GM12801 (cell line): ENCODE measurements around the gene NAGPA.

ENCODE experiments used
- CTCF ChIP-seq: IDR thresholded peaks from one replicate; pipeline ENCODE4 v1.5.1; 2011; ENCODE audit warnings: control low read depth; ENCODE audit not compliant: insufficient read length; ENCODE audit errors: extremely low read depth

NAGPA gene

GRCh38 chr16:5056352-5056751 lies 22.6 kb upstream of the NAGPA start:
- no peak for TF ChIP-seq CTCF

DNA sequence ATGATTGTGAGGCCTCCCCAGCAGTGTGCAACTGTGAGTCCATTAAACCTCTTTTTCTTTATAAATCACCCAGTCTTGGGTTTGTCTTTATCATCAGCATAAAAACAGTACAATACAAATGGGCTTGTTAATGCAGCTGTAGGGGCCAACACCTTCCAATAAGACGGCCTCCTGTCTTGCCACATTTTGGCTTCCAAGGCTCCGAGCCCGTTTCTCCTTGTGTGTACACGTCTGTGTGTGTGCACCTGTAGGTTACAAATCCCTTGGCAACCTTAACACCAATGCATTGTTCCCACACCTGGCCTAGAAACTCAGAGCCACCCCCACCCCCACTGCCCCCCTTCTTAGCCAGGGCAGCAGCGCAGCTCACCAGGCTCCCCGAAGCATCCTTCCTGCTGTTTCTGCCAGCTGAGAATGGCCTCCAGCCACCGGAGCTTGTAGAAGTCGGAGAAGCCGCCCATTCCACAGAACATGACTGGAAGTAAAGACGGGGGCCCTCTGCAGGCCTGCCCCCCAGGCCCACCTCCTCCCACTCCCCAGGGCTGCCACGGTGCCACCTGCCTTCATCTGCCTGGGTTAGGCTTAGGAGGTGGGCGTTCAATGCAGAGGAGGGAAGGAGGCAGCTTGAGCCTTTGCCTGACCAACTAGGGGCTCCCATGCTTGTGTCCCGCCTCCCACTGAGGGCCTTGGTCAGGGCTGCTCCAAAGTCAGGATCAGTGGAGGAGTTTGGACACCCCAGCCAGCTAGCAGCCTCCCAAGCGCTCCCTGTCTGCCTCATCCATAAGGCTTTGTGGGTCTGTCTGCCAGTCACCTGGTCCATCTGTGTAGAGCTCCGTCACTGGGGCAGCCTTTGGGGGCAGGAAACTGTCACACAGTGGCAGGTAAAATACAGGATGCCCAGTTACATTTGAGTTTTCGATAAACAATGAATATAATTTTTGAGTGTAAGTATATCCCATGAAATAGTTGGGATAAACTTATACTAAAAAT lies 21.4 kb upstream of the NAGPA start:
- TF ChIP-seq CTCF, result no peak

GRCh38 chr16:5046914-5047313 lies 13.2 kb upstream of the NAGPA start:
- TF ChIP-seq CTCF, result no peak

- no peak for TF ChIP-seq CTCF
These were observed 11.9 kb upstream of the NAGPA start for GRCh38 chr16:5045499-5046115.

DNA sequence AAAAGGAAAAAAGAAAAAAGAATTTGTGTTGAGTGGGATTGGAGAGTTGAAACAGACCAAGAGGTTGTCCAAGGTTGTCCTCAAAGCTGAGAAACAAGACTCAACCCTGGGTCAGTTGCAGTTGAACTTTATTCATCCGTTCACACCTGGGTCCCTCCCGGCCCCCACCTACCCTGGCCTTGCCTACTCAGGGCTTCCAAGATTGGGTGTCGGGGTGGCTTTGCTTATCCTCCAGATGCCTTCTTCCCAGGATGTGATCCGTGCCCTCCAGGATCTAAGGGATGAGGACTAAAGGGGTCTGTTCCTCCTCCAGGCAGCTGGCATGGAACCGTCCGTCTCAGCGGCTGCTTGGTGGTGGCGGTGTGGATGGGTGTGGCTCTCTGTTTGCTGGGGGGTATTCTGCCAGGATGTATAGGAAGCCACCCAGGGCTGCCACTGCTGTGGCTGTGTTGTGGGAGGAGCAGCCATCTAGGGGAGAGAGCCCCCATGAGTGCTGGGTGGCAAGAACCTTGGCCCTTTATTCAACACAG lies 10.3 kb upstream of the NAGPA start:
- no peak for TF ChIP-seq CTCF

- no peak for TF ChIP-seq CTCF
These were observed 8.9 kb upstream of the NAGPA start for GRCh38 chr16:5042574-5043171.

- TF ChIP-seq CTCF, result no peak
These were observed 7.9 kb upstream of the NAGPA start for GRCh38 chr16:5041600-5042133.
